Right ventricle myocardium superior (tissue), 1 donor: ENCODE results near the gene RPL13A. TPM values are rescaled to one million over a fixed set of nuclear protein-coding genes. Genes with fewer than 3 reads are reported as not detected.
"Not testable (repeated sequence)": the region's sequence is repeated elsewhere in the genome, so short reads cannot be mapped to it uniquely, and the experiment has no call there.

Experiments used
- ATAC-seq: fragments of 200-7000 bp; cut with Tn5 transposase; one replicate; pipeline ENCODE4 v1.9.1; 2020; ENCODE audit warnings: mild to moderate bottlenecking; ENCODE audit not compliant: poor library complexity
- DNase-seq: peaks from one replicate; pipeline ENCODE4 v3.0.0-alpha.2; 2020
- intact Hi-C: fragments of 100-400 bp; cut with DNase I; formaldehyde crosslinking; loops from one replicate; pipeline ENCODE4 v1.11.2; 2022
- long read RNA-seq: library from polyadenylated mRNA; unstranded; transcript quantifications from one replicate; pipeline ENCODE4 v2.0.0, GENCODE V29; 2021
- total RNA-seq: library from RNA; stranded (reverse); fragmentation: NEBNext Ultra II Directional; extraction: Animal tissue kit (Norgen Biotek cat#: 25700); gene quantifications from one replicate; pipeline ENCODE4 v1.2.1, GENCODE V29; 2021
- donor health status: DM: no; HTN: yes; CAD: no; lungs with severe emphysema.

The RPL13A gene
- total RNA-seq: 1,304 TPM
- long read RNA-seq, transcript RPL13A-201 (8 exons, 1,181 nt): major isoform, 815 of 843 reads
- long read RNA-seq, transcript RPL13A-214 (8 exons, 1,122 nt): minor isoform, 7 of 843 reads
- long read RNA-seq, partial matches to known transcripts: 12 of 843 reads
- long read RNA-seq, other reads (novel, unspliced or antisense): 8 of 843 reads

- ATAC-seq (peak; percentile 98), DNase-seq (peak; percentile 100)
- intact Hi-C loops: no loop called here
These were observed at the start of gene RPL13A for GRCh38 chr19:49487277-49488045. RPL13A (plus strand) TSS chr19:49487608; CDS start chr19:49487630, 22 bp downstream.

- intact Hi-C loops: no loop called here
- no peak for DNase-seq
These were observed 49.1 kb upstream of the RPL13A start for GRCh38 chr19:49438261-49438660.

GRCh38 chr19:49439836-49440235, 47.6 kb upstream of the RPL13A start:
- intact Hi-C loops: loop anchor here (5.0 kb wide), 1 partner anchor 213 kb away; no protein-coding TSS in a partner anchor
- ATAC-seq: no peak
- no peak for DNase-seq

More at GRCh38 chr19:49438261-49438660, 49.1 kb upstream of the RPL13A start:
- no peak for ATAC-seq

GRCh38 chr19:49440439-49441209, 46.8 kb upstream of the RPL13A start:
- ATAC-seq: no peak
- intact Hi-C loops: loop anchor here (5.0 kb wide), 1 partner anchor 213 kb away; no protein-coding TSS in a partner anchor
- no peak for DNase-seq

GRCh38 chr19:49441210-49441959, 46.0 kb upstream of the RPL13A start, which contains the start of gene SLC17A7:
SLC17A7 (minus strand) TSS chr19:49441527; CDS start chr19:49441379, 148 bp downstream.
- DNase-seq (peak; percentile 73), ATAC-seq (peak; percentile 8)
- intact Hi-C loops: loop anchor here (5.0 kb wide), 1 partner anchor 214 kb away; no protein-coding TSS in a partner anchor

GRCh38 chr19:49441960-49442350, 45.5 kb upstream of the RPL13A start:
- DNase-seq: no peak
- intact Hi-C loops: loop anchor here (2.0 to 5.0 kb wide), 2 partner anchors 49 to 215 kb away; no protein-coding TSS in a partner anchor
- no peak for ATAC-seq

GRCh38 chr19:49442354-49442753, 45.1 kb upstream of the RPL13A start:
- intact Hi-C loops: loop anchor here (2.0 to 5.0 kb wide), 2 partner anchors 50 to 215 kb away; no protein-coding TSS in a partner anchor
- ATAC-seq (peak; percentile 3), DNase-seq (peak; percentile 67)

GRCh38 chr19:49442771-49443365, 44.5 kb upstream of the RPL13A start:
- ATAC-seq: peak; percentile 82
- peak; percentile 97 for DNase-seq
- intact Hi-C loops: loop anchor here (2.0 to 5.0 kb wide), 2 partner anchors 50 to 216 kb away; no protein-coding TSS in a partner anchor

GRCh38 chr19:49443366-49444099, 43.9 kb upstream of the RPL13A start:
- DNase-seq: peak; percentile 97
- intact Hi-C loops: loop anchor here (2.0 to 5.0 kb wide), 2 partner anchors 51 to 216 kb away; no protein-coding TSS in a partner anchor
- ATAC-seq: peak; percentile 91

GRCh38 chr19:49444100-49444700, 43.2 kb upstream of the RPL13A start:
- DNase-seq, ATAC-seq: not testable (repeated sequence)
- intact Hi-C loops: loop anchor here (5.0 kb wide), 1 partner anchor 217 kb away; no protein-coding TSS in a partner anchor

- intact Hi-C loops: no loop called here
- no peak for ATAC-seq
- DNase-seq: no peak
These were observed 41.4 kb upstream of the RPL13A start for GRCh38 chr19:49445997-49446396.

- intact Hi-C loops: no loop called here
- DNase-seq (peak; percentile 71), ATAC-seq (no peak)
These were observed 39.6 kb upstream of the RPL13A start for GRCh38 chr19:49447485-49448431.

- intact Hi-C loops: no loop called here
- no peak for DNase-seq
- no peak for ATAC-seq
These were observed 39.0 kb upstream of the RPL13A start for GRCh38 chr19:49448432-49448786.

GRCh38 chr19:49450405-49450804, 37.0 kb upstream of the RPL13A start:
- intact Hi-C loops: no loop called here
- ATAC-seq (no peak), DNase-seq (no peak)

GRCh38 chr19:49451430-49452181, 35.8 kb upstream of the RPL13A start, which contains the start of gene PIH1D1:
PIH1D1 (minus strand) TSS chr19:49451814; CDS start chr19:49451574, 240 bp downstream.
- intact Hi-C loops: no loop called here
- peak; percentile 78 for ATAC-seq

More at GRCh38 chr19:49451430-49452181, 35.8 kb upstream of the RPL13A start, which contains the start of gene PIH1D1:
- peak; percentile 98 for DNase-seq
